SK-N-SH (cell line): ENCODE data around the gene ZNF548.

ENCODE experiments used
- CHD2 ChIP-seq: fragments of 150-350 bp; IDR thresholded peaks from 2 replicates; pipeline ENCODE4 v1.6.1; 2018; ENCODE audit warnings: low read length; ENCODE audit not compliant: partially characterized antibody
- ELF1 ChIP-seq: IDR thresholded peaks from 2 replicates; pipeline ENCODE4 v1.4.0; 2012
- EP300 ChIP-seq, 2 experiments: IDR thresholded peaks; 2 replicates each; pipeline versions ENCODE4 v1.4.0 to v1.6.1; 2012; ENCODE audit warnings: borderline replicate concordance in 1 of 2, low read depth in 1 of 2, low read length in 1 of 2
- EZH2phosphoT487 ChIP-seq: fragments of 200-600 bp; sonication (generic); IDR thresholded peaks from 2 replicates; pipeline ENCODE4 v1.6.1; 2017; ENCODE audit warnings: low read depth, mixed run types, mild to moderate bottlenecking, antibody characterized with exemption, moderate library complexity, borderline replicate concordance
- JUND ChIP-seq: IDR thresholded peaks from 2 replicates; pipeline ENCODE4 v1.4.0; 2012
- POLR2AphosphoS5 ChIP-seq: IDR thresholded peaks from 2 replicates; pipeline ENCODE4 v1.6.1; 2012; ENCODE audit warnings: low read depth, low read length
- RAD21 ChIP-seq: IDR thresholded peaks from 2 replicates; pipeline ENCODE4 v1.6.1; 2012; ENCODE audit warnings: mild to moderate bottlenecking, low read length
- RCOR1 ChIP-seq: fragments of 150-350 bp; IDR thresholded peaks from 2 replicates; pipeline ENCODE4 v1.6.1; 2017; ENCODE audit warnings: antibody characterized with exemption, low read length
- RFX5 ChIP-seq: IDR thresholded peaks from 2 replicates; pipeline ENCODE4 v1.6.1; 2012; ENCODE audit warnings: mild to moderate bottlenecking, improper control_type of control experiment, low read length
- TAF1 ChIP-seq: IDR thresholded peaks from 2 replicates; pipeline ENCODE4 v1.6.1; 2012; ENCODE audit warnings: low read depth, mild to moderate bottlenecking, low read length, moderate library complexity, borderline replicate concordance
- TCF12 ChIP-seq: IDR thresholded peaks from 2 replicates; pipeline ENCODE4 v1.4.0; 2012
- TF ChIP-seq, protein P1 (sequence below): fragments of 200-600 bp; sonication (generic); IDR thresholded peaks from 2 replicates; pipeline ENCODE4 v1.6.1; 2017; ENCODE audit warnings: antibody characterized with exemption, mild to moderate bottlenecking, moderate library complexity
- TF ChIP-seq, protein P2 (sequence below): IDR thresholded peaks from 2 replicates; pipeline ENCODE4 v1.4.0; 2012; ENCODE audit warnings: low read depth, borderline replicate concordance
- TF ChIP-seq, protein P3 (sequence below): IDR thresholded peaks from 2 replicates; pipeline ENCODE4; 2012

DNA sequence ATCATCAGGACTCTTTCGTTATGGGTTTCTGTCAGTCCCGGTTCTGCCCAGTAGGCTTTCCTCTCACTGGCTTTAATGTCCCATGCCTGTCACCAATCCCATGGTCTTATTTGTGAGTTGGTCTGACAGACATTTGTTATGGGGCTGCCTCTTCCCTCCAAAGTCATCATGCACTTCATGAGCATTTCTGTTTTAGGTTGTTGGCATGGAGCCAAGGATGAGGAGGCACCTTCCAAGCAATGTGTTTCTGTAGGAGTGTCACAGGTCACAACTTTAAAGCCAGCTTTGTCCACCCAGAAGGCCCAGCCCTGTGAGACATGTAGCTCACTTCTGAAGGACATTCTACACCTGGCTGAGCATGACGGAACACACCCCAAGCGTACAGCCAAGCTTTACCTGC lies 29.8 kb downstream of the ZNF548 start:
- TF ChIP-seq, protein P1, sequence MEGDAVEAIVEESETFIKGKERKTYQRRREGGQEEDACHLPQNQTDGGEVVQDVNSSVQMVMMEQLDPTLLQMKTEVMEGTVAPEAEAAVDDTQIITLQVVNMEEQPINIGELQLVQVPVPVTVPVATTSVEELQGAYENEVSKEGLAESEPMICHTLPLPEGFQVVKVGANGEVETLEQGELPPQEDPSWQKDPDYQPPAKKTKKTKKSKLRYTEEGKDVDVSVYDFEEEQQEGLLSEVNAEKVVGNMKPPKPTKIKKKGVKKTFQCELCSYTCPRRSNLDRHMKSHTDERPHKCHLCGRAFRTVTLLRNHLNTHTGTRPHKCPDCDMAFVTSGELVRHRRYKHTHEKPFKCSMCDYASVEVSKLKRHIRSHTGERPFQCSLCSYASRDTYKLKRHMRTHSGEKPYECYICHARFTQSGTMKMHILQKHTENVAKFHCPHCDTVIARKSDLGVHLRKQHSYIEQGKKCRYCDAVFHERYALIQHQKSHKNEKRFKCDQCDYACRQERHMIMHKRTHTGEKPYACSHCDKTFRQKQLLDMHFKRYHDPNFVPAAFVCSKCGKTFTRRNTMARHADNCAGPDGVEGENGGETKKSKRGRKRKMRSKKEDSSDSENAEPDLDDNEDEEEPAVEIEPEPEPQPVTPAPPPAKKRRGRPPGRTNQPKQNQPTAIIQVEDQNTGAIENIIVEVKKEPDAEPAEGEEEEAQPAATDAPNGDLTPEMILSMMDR = no peak
- no peak for TF ChIP-seq RAD21
- TF ChIP-seq TCF12 = no peak
- no peak for TF ChIP-seq EP300 (IDR thresholded peaks at IDR 0.05; ENCODE audit: borderline replicate concordance in 1 of 2, low read depth in 1 of 2, low read length in 1 of 2)
- no peak for TF ChIP-seq RFX5
- no peak for TF ChIP-seq TAF1
- no peak for TF ChIP-seq ELF1
- TF ChIP-seq CHD2 = no peak
- no peak for TF ChIP-seq RCOR1
- TF ChIP-seq JUND = no peak
- no peak for TF ChIP-seq POLR2AphosphoS5
- no peak for TF ChIP-seq EZH2phosphoT487
- TF ChIP-seq, protein P2, sequence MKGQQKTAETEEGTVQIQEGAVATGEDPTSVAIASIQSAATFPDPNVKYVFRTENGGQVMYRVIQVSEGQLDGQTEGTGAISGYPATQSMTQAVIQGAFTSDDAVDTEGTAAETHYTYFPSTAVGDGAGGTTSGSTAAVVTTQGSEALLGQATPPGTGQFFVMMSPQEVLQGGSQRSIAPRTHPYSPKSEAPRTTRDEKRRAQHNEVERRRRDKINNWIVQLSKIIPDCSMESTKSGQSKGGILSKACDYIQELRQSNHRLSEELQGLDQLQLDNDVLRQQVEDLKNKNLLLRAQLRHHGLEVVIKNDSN = no peak
- TF ChIP-seq, protein P3, sequence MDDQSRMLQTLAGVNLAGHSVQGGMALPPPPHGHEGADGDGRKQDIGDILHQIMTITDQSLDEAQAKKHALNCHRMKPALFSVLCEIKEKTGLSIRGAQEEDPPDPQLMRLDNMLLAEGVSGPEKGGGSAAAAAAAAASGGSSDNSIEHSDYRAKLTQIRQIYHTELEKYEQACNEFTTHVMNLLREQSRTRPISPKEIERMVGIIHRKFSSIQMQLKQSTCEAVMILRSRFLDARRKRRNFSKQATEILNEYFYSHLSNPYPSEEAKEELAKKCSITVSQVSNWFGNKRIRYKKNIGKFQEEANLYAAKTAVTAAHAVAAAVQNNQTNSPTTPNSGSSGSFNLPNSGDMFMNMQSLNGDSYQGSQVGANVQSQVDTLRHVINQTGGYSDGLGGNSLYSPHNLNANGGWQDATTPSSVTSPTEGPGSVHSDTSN = no peak
